Measurements from ENCODE around the gene NIP7. TPM values are rescaled to one million over a fixed set of nuclear protein-coding genes. Genes with fewer than 3 reads are reported as not detected.

Gene NIP7
- total and polyA plus RNA-seq, 2 experiments from 2014 or later, result 30.4 to 47.4 TPM

GRCh38 chr16:69309316-69309715, 30.3 kb upstream of the NIP7 start:
- Histone ChIP-seq H2AFZ (no peak overlapping the region), H3K4me3 (no peak overlapping the region), H4K20me1 (replicated peaks; ENCODE audit: insufficient read depth) (peaks cover 13% of the 10 kb centered on the region), H3K27me3 (ENCODE audit: insufficient read depth) (no peaks in the 10 kb centered on the region), H3K9me2 (ENCODE audit: insufficient read depth) (no peaks in the 10 kb centered on the region), H3K27ac (ENCODE audit: low read depth) (no peak overlapping the region; the same call in 1 of the 2 replicates), H3K36me3 (ENCODE audit: insufficient read depth) (no peaks in the 10 kb centered on the region), H3K79me2 (replicated peaks; ENCODE audit: insufficient read depth) (peaks cover 20% of the 10 kb centered on the region), H3K4me1 (ENCODE audit: insufficient read depth) (peaks cover 8% of the 10 kb centered on the region; the same call in 1 of the 2 replicates), H3K4me2 (no peak overlapping the region), H3F3A (replicated peaks; ENCODE audit: low read depth) (peaks cover 5% of the 10 kb centered on the region; the same call in 1 of the 2 replicates)
- Mint-ChIP-seq H3K4me3 (no peak overlapping the region), H3K36me3 (ENCODE audit: low read depth) (peaks cover 6% of the 10 kb centered on the region; the same call in 2 of the 3 replicates), H3K27ac (no peak overlapping the region), H3K9me3 (no peaks in the 10 kb centered on the region), H3K4me1 (peaks cover 5% of the 10 kb centered on the region), H3K27me3 (ENCODE audit: insufficient read depth, low read depth, poor library complexity) (peaks cover 8% of the 10 kb centered on the region)
- DNase-seq (ENCODE audit: low spot score) (peak; percentile 35), ATAC-seq (no peak)
- TF ChIP-seq EZH2phosphoT487 (IDR thresholded peaks at IDR 0.05; ENCODE audit: unreplicated experiment) (no peak), CTCF (conservative IDR thresholded peaks at IDR 0.05; ENCODE audit: low read depth in 2 of 2) (0 out of 4 replicates have a peak, but pooled peaks of 1 of the 2 experiments have one; percentile 8), REST (IDR thresholded peaks at IDR 0.05; ENCODE audit: unreplicated experiment) (no peak), NANOG (IDR thresholded peaks at IDR 0.05; ENCODE audit: borderline replicate concordance) (no peak), POLR2AphosphoS5 (IDR thresholded peaks at IDR 0.05; ENCODE audit: low read depth) (no peak), STAT1 (IDR thresholded peaks at IDR 0.05; ENCODE audit: unreplicated experiment) (no peak), CREB1 (CRISPR knock-in tag; IDR thresholded peaks at IDR 0.05; ENCODE audit: low read depth) (no peak), JUNB (IDR thresholded peaks at IDR 0.05; ENCODE audit: unreplicated experiment) (no peak)

- H3K4me1 ChIP-seq (ENCODE audit: insufficient read depth), result 0 out of 2 replicates have a peak, but pooled peaks cover 3% of the 10 kb centered on the region
- H3K4me2 ChIP-seq, result peak within 1 kb of the TSS; percentile 92
- H3K27me3 ChIP-seq (ENCODE audit: insufficient read depth), result no peaks in the 10 kb centered on the region
- H3K4me3 ChIP-seq, result peak within 1 kb of the TSS; percentile 89
- no peaks in the 10 kb centered on the region for H3K9me3 Mint-ChIP-seq
- ATAC-seq (peak; percentile 84), DNase-seq (ENCODE audit: low spot score) (peak; percentile 98)
- H3K27me3 Mint-ChIP-seq (ENCODE audit: insufficient read depth, low read depth, poor library complexity), result peaks cover 11% of the 10 kb centered on the region
- H3K4me3 Mint-ChIP-seq, result peak within 1 kb of the TSS; percentile 98
- H3K79me2 ChIP-seq (replicated peaks; ENCODE audit: insufficient read depth), result peaks cover 26% of the 10 kb centered on the region
- H3F3A ChIP-seq (replicated peaks; ENCODE audit: low read depth), result peaks cover 5% of the 10 kb centered on the region; the same call in 1 of the 2 replicates
- peaks cover 18% of the 10 kb centered on the region for H4K20me1 ChIP-seq (replicated peaks; ENCODE audit: insufficient read depth)
- H3K36me3 ChIP-seq (ENCODE audit: insufficient read depth), result no peaks in the 10 kb centered on the region; the same call in 1 of the 2 replicates
- H3K27ac Mint-ChIP-seq, result peak within 1 kb of the TSS; percentile 83
- peak within 1 kb of the TSS; percentile 90 for H3K27ac ChIP-seq (ENCODE audit: low read depth)
- H3K4me1 Mint-ChIP-seq, result peaks cover 5% of the 10 kb centered on the region
- no peaks in the 10 kb centered on the region for H3K9me2 ChIP-seq (ENCODE audit: insufficient read depth)
- H3K36me3 Mint-ChIP-seq (ENCODE audit: low read depth), result peaks cover 11% of the 10 kb centered on the region
- peak within 1 kb of the TSS; percentile 97 for H2AFZ ChIP-seq
- TF ChIP-seq NANOG (IDR thresholded peaks at IDR 0.05; ENCODE audit: borderline replicate concordance), result no peak
- peak; percentile 56 to 88 for TF ChIP-seq CTCF (conservative IDR thresholded peaks at IDR 0.05; ENCODE audit: low read depth in 2 of 2)
- no peak for TF ChIP-seq ZNF331 (CRISPR knock-in tag; IDR thresholded peaks at IDR 0.05; ENCODE audit: low read depth)
- peak; percentile 66 for TF ChIP-seq POLR2AphosphoS5 (IDR thresholded peaks at IDR 0.05; ENCODE audit: low read depth)
- TF ChIP-seq JUNB (IDR thresholded peaks at IDR 0.05; ENCODE audit: unreplicated experiment), result no peak
- TF ChIP-seq EZH2 (IDR thresholded peaks at IDR 0.05; ENCODE audit: low read depth, unreplicated experiment), result no peak
- no peak for TF ChIP-seq EZH2phosphoT487 (IDR thresholded peaks at IDR 0.05; ENCODE audit: unreplicated experiment)
- no peak for TF ChIP-seq ZNF114 (CRISPR knock-in tag; IDR thresholded peaks at IDR 0.05)
Measured at GRCh38 chr16:69310653-69311532, 28.7 kb upstream of the NIP7 start, which contains the start of gene VPS4A. VPS4A (plus strand) TSS chr16:69311350; CDS start chr16:69311512, 162 bp downstream.
